Left colon (tissue), 2 donors: ENCODE data around the gene MYBPHL. TPM values are rescaled to one million over a fixed set of nuclear protein-coding genes. Genes with fewer than 3 reads are reported as not detected.

Experiments used
- ATAC-seq: fragments of 200-7000 bp; cut with Tn5 transposase; one replicate; pipeline ENCODE4 v1.9.1; 2020; ENCODE audit warnings: mild to moderate bottlenecking, moderate library complexity
- DNase-seq, 2 donors: peaks; one replicate each; pipeline ENCODE4 v3.0.0-alpha.2; 2020
- intact Hi-C, 2 donors: fragments of 100-400 bp; cut with DNase I in 1 of 2; cut with micrococcal nuclease in 1 of 2; formaldehyde crosslinking; loops; one replicate each; pipeline versions ENCODE4 v1.11.2 to v1.14.0; 2022; cut with DNase I, micrococcal nuclease
- total RNA-seq, 2 donors: library from RNA; stranded (reverse); fragmentation: NEBNext Ultra II Directional; extraction: Animal tissue kit (Norgen Biotek cat#: 25700); gene quantifications; one replicate each; pipeline ENCODE4 v1.2.1, GENCODE V29; 2021
- donor health status: DM: no; HTN: no; CAD: no.
- donor health status: DM: yes; HTN: yes; CAD: no.

The MYBPHL gene
- total RNA-seq, 2 donors from 2014 or later: not detected

- ATAC-seq (no peak), DNase-seq (no peak)
- intact Hi-C loops: no loop called here
Measured at GRCh38 chr1:109257682-109258421, 49.0 kb downstream of the MYBPHL start.

- DNase-seq (no peak), ATAC-seq (no peak)
- intact Hi-C loops: no loop called here
Measured at GRCh38 chr1:109256971-109257681, 49.7 kb downstream of the MYBPHL start.

DNA sequence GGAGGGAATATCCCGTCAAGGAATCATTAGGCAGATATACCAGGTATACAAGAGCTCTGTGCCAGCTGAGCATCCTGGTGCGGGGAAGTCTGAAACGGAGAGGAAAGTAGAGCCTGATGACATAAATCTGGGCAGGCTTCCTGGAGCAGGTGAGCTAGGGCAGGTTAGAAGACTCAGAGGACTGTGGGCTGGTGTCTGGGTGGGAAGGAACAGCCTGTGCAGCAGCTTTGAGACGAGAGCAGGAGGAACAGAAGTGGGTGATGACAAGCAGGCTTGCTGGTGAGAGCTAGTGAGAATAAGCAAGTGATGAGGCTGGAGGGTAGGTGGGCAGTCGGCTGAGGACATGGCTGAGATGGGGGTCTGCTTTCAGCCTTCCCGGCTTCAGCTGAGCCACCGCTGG is 50.7 kb downstream of the MYBPHL start:
- no peak for ATAC-seq
- intact Hi-C loops: no loop called here
- DNase-seq: no peak

- ATAC-seq (no peak), DNase-seq (no peak)
- intact Hi-C loops: no loop called here
Measured at GRCh38 chr1:109255678-109256077, 51.1 kb downstream of the MYBPHL start.

- intact Hi-C loops: no loop called here
- ATAC-seq (no peak), DNase-seq (peak in 1 of 2 donors; percentile 22)
Measured at GRCh38 chr1:109255097-109255651, 51.6 kb downstream of the MYBPHL start.

DNA sequence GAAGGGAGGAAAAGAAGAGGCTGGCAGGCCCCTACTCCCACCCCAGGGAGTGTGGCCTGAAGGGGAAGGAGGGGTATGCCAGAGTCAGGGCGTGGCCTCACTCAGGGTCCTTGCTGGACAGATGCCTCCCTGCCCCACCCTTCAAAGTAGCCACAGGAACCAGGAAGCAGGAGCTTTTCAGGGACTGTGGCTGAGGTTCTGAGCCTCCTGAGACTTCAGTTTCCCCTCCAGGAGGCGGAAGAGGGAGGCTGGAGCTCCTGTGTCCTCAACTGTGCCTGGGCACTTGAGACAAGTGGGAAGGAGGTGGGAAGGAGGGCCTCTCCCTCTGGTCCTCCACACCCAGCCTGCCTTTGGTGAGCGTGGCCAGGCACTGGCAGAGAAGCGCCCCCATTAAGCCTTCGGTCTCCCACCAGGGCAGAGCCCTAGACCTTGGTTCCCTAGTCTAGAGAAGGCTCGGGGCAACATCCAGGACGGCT is 52.2 kb downstream of the MYBPHL start:
- intact Hi-C loops: no loop called here
- DNase-seq (peak in 1 of 2 donors; percentile 28), ATAC-seq (peak; percentile 52)

DNA sequence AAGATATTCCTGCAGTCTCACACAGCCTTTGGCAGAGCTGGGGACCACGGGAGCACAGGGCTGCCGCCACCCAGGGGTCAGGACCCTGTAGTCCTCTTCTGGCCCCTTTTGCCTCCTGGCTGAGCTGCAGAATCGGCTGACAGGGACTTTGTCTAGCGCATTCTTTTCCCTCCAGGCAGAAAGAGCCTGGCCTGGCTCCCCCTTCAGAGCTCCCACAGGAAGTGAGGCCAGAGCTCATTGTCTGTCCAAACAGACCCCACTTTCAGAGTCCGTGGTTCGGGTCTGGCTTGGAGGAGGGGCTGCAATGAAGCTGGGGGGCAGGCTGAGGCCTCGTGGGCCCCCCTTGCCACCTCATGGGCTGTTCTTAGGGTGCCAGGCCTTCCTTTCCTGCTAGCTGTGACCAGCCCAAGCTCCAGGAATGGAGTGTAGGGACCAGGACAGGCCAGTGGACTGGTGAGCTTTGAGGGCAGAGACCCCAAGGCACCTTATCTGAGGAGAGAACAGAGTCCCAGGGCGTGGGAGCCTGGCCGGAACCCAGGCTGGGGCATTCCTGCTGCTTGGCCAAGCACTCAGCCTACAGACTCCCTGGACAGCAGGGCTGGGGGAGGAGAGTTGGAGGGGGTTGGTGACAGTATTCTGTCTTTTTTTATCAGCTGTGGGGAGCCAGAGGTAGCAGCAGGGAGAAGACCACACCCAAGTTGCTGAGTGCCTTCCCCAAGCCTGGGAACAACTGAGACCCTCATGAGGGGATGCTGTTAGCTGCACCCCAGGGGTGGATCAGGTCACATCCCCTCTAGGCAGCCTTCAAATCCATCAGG is 52.8 kb downstream of the MYBPHL start:
- intact Hi-C loops: no loop called here
- ATAC-seq: no peak
- DNase-seq: peak in 1 of 2 donors; percentile 13

DNA sequence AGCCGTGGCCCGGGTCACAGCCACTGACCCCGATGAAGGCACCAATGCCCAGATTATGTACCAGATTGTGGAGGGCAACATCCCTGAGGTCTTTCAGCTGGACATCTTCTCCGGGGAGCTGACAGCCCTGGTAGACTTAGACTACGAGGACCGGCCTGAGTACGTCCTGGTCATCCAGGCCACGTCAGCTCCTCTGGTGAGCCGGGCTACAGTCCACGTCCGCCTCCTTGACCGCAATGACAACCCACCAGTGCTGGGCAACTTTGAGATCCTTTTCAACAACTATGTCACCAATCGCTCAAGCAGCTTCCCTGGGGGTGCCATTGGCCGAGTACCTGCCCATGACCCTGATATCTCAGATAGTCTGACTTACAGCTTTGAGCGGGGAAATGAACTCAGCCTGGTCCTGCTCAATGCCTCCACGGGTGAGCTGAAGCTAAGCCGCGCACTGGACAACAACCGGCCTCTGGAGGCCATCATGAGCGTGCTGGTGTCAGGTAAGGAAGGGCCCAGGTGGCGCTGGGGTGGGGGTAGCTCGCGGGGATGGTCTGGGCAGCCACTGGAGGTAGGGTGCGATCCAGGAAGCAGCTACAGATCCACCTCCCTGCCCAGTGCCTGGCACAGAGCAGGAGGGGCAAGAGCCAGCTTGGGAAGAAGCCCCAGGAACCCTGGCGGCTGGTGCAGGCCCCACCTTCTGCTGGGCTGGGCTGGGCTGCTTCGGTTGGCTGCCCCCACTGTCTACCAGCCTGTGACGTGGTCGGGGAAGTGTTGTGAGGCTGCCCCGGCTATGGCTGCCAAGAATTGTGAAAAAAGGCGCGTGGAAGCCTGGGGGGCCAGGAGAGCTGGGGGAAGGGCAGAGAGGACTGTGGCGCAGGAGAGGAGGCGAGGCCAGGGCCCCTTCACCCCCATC is 53.7 kb downstream of the MYBPHL start:
- intact Hi-C loops: no loop called here
- DNase-seq: peak in 1 of 2 donors; percentile 70

GRCh38 chr1:109252167-109252892 is 54.5 kb downstream of the MYBPHL start:
- DNase-seq: peak in 1 of 2 donors; percentile 21
- ATAC-seq: no peak
- intact Hi-C loops: no loop called here

More for the DNA sequence above, 53.7 kb downstream of the MYBPHL start:
- ATAC-seq: no peak

DNA sequence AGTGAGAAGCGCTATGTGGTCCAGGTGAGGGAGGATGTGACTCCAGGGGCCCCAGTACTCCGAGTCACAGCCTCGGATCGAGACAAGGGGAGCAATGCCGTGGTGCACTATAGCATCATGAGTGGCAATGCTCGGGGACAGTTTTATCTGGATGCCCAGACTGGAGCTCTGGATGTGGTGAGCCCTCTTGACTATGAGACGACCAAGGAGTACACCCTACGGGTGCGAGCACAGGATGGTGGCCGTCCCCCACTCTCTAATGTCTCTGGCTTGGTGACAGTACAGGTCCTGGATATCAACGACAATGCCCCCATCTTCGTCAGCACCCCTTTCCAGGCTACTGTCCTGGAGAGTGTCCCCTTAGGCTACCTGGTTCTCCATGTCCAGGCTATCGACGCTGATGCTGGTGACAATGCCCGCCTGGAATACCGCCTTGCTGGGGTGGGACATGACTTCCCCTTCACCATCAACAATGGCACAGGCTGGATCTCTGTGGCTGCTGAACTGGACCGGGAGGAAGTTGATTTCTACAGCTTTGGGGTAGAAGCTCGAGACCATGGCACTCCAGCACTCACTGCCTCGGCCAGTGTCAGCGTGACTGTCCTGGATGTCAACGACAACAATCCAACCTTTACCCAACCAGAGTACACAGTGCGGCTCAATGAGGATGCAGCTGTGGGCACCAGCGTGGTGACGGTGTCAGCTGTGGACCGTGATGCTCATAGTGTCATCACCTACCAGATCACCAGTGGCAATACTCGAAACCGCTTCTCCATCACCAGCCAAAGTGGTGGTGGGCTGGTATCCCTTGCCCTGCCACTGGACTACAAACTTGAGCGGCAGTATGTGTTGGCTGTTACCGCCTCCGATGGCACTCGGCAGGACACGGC is 55.3 kb downstream of the MYBPHL start:
- DNase-seq (peak in 1 of 2 donors; percentile 17), ATAC-seq (no peak)
- intact Hi-C loops: no loop called here

DNA sequence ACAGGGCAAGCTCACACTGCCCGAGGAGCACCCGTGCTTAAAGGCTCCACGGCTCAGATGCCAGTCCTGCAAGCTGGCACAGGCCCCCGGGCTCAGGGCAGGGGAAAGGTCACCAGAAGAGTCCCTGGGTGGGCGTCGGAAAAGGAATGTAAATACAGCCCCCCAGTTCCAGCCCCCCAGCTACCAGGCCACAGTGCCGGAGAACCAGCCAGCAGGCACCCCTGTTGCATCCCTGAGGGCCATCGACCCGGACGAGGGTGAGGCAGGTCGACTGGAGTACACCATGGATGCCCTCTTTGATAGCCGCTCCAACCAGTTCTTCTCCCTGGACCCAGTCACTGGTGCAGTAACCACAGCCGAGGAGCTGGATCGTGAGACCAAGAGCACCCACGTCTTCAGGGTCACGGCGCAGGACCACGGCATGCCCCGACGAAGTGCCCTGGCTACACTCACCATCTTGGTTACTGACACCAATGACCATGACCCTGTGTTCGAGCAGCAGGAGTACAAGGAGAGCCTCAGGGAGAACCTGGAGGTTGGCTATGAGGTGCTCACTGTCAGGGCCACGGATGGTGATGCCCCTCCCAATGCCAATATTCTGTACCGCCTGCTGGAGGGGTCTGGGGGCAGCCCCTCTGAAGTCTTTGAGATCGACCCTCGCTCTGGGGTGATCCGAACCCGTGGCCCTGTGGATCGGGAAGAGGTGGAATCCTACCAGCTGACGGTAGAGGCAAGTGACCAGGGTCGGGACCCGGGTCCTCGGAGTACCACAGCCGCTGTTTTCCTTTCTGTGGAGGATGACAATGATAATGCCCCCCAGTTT is 56.1 kb downstream of the MYBPHL start:
- DNase-seq (peak in 1 of 2 donors; percentile 23), ATAC-seq (no peak)
- intact Hi-C loops: no loop called here

- intact Hi-C loops: no loop called here
- ATAC-seq: peak; percentile 41
- no peak for DNase-seq
Measured at GRCh38 chr1:109249654-109250401, 57.0 kb downstream of the MYBPHL start.

DNA sequence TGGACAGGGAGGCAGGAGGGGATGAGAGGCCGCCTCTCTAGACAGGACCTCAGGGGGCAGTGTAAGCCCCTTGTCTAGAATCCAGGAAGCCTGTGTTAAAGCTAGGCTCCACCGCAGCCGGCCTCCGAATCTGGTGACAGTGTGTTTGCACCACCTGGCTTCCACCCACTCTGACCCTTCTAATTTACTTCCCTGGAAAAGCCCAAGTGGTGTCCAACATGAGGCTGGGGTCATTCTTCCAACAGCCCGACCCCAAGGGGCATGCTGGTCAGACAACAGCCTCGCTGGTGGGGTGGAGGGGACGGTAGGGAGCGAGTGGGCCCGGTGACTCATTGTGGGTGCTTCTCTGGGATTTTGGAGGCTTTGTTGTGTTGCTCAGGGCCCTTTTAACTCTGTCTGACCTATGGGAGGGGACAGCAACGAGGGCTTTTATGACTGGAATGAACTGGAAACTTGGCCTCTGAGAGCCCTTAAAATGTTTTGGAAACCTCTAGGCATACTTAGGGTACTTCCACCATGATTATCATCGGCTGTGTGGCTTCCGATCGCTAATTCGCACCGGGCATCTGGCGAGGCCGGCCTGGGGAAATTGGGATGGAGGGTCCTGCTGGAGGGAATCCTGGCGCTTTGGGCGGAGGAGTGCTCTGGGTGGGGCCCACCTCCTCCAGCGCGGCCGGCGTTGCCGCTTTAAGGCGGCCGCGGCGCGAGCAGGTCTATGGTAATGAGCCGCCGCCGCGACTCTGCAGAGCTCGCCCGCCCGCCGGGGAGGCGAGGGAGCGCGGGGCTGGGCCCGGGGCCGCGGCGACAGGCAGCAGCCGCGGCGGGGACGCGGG is 57.8 kb downstream of the MYBPHL start, which contains the start of gene CELSR2:
TSS of gene CELSR2 (plus strand) at position 743 of the 833 bp plus-strand sequence. CDS start 541 bp downstream, outside the sequence.
- intact Hi-C loops: no loop called here
- ATAC-seq: peak; percentile 91
- DNase-seq: peak; percentile 41 to 73

GRCh38 chr1:109248444-109248796 is 58.4 kb downstream of the MYBPHL start:
- ATAC-seq (no peak), DNase-seq (no peak)
- intact Hi-C loops: no loop called here
